Fibroblast of the aortic adventitia (primary cell): ENCODE results near the gene ZNF35. TPM values are rescaled to one million over a fixed set of nuclear protein-coding genes. Genes with fewer than 3 reads are reported as not detected.
A peak's percentile ranks its signal among the peaks of the same experiment; 100 is the strongest.
"Not testable (repeated sequence)": the region's sequence is repeated elsewhere in the genome, so short reads cannot be mapped to it uniquely, and the experiment has no call there.

Source experiments
- DNase-seq: peaks from one replicate; pipeline ENCODE4 v3.0.0-alpha.2; 2010; ENCODE audit warnings: low read depth
- H3K4me3 ChIP-seq: 2 replicates; pipeline ENCODE4 v1.5.1; 2011; ENCODE audit warnings: low read depth, mild to moderate bottlenecking, control low read depth, low read length, moderate library complexity
- total RNA-seq: library from RNA; depleted of rRNA; stranded (reverse); fragments of >200 nt; gene quantifications from 2 replicates; pipeline ENCODE4 v1.2.3, GENCODE V29; 2012; ENCODE audit warnings: low replicate concordance
- TF ChIP-seq, protein P1 (sequence below): IDR thresholded peaks from 2 replicates; pipeline ENCODE4 v1.5.1; 2011; ENCODE audit warnings: mild to moderate bottlenecking, low read length, control low read depth, inconsistent platforms; ENCODE audit not compliant: insufficient read depth

ZNF35 gene
- total RNA-seq, 1 donor: 12.9 TPM

DNA sequence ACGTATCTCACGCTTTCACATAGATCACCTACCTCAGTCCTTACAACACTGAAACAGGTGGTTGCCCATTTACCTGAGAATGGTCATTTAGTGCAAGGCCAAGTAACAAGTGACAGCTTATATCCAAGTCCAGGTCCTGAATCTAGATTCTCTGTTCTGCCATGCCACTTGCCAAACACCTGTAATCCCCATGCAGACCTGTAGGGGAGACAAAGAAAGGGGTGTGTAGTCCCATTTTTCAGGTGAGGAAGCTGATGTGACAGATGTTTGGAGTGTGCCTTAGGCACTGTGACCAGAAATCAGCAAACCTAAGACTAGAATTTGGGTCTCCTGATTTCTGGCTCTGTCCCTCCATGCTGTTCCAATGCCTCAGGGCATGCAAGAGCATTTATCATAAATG lies 12.7 kb downstream of the ZNF35 start:
- TF ChIP-seq, protein P1, sequence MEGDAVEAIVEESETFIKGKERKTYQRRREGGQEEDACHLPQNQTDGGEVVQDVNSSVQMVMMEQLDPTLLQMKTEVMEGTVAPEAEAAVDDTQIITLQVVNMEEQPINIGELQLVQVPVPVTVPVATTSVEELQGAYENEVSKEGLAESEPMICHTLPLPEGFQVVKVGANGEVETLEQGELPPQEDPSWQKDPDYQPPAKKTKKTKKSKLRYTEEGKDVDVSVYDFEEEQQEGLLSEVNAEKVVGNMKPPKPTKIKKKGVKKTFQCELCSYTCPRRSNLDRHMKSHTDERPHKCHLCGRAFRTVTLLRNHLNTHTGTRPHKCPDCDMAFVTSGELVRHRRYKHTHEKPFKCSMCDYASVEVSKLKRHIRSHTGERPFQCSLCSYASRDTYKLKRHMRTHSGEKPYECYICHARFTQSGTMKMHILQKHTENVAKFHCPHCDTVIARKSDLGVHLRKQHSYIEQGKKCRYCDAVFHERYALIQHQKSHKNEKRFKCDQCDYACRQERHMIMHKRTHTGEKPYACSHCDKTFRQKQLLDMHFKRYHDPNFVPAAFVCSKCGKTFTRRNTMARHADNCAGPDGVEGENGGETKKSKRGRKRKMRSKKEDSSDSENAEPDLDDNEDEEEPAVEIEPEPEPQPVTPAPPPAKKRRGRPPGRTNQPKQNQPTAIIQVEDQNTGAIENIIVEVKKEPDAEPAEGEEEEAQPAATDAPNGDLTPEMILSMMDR: peak; percentile 38
- no peak overlapping the region for H3K4me3 ChIP-seq
- no peak for DNase-seq

- H3K4me3 ChIP-seq: no peak overlapping the region
- DNase-seq: no peak
- TF ChIP-seq, protein P1: no peak
Observed at GRCh38 chr3:44665173-44665572, 16.6 kb downstream of the ZNF35 start.

DNA sequence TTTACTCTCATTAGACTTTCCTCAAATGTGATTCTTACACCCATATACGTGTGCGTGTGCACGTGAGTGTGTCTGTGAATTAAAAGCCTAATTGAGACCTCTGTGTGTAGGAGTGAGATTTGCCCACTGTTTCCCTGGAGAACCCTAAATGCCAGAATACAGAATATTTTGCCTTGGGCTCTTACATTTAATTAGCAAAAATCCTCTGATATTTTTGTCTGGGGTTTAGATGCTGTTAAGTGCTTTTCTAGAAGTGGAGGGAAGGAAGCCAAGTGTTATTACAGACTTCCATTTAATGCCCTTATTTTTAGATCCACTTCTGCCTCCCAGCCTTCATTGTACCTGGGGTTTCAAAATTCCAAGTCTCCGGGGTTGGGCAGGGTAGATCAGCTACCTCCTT lies 17.8 kb downstream of the ZNF35 start:
- no peak for DNase-seq
- no peak overlapping the region for H3K4me3 ChIP-seq
- TF ChIP-seq, protein P1: no peak

GRCh38 chr3:44669760-44670159 lies 21.2 kb downstream of the ZNF35 start:
- TF ChIP-seq, protein P1: no peak
- DNase-seq: no peak
- H3K4me3 ChIP-seq: no peak overlapping the region

DNA sequence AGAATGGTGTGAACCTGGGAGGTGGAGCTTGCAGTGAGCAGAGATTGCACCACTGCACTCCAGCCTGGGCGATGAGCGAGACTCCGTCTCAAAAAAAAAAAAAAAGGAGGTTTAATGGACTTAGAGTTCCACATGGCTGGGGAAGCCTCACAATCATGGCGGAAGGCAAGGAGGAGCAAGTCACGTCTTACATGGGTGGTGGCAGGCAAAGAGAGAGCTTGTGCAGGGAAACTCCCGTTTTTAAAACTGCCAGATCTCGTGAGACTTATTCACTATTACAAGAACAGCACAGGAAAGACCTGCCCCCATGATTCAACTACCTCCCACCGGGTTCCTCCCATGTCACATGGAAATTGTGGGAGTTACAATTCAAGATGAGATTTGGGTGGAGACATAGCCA lies 24.9 kb downstream of the ZNF35 start:
- DNase-seq, H3K4me3 ChIP-seq: not testable (repeated sequence)

DNA sequence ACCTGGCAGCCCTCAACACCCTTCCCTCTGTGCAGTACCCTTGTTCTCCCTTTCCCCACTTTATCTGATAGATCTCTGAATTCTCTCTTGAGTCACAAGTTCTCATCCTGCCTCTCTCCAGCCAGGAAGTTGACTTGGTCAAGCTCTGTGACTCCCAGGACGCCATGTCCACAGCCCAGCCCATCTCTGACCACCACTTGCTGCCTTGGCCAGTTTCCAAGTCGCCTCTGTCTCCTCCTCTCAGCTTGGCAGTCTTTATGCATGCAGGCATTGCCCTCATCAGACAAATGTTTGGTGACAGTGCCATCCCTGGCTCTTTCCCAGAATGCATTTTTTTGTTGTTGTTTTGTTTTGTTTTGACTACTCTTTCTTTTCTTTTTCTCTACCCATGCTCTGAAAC lies 25.7 kb downstream of the ZNF35 start:
- TF ChIP-seq, protein P1: no peak
- no peak for DNase-seq

GRCh38 chr3:44678480-44679116 lies 30.1 kb downstream of the ZNF35 start:
- TF ChIP-seq, protein P1: no peak
- DNase-seq: no peak
- H3K4me3 ChIP-seq: no peak overlapping the region

More for the DNA sequence above, 25.7 kb downstream of the ZNF35 start:
- H3K4me3 ChIP-seq: no peak overlapping the region
